Upper lobe of left lung (tissue), 6 donors: ENCODE results near the gene KIF18A. TPM values are rescaled to one million over a fixed set of nuclear protein-coding genes. Genes with fewer than 3 reads are reported as not detected.

Experiments
- ATAC-seq, 2 donors: fragments of 200-7000 bp; cut with Tn5 transposase; one replicate each; pipeline ENCODE4 v1.9.1; 2022; ENCODE audit warnings: mild to moderate bottlenecking in 2 of 2, moderate library complexity in 2 of 2; ENCODE audit not compliant: low FRiP score in 2 of 2
- DNase-seq, 2 donors: peaks; one replicate each; pipeline ENCODE4 v3.0.0-alpha.2; 2019 to 2020
- H3K27ac ChIP-seq, 4 donors: fragments of 200-600 bp; sonication (generic); one replicate each; pipeline ENCODE4 v1.5.1; 2016 to 2019
- H3K27me3 ChIP-seq, 4 donors: fragments of 200-600 bp; sonication (generic); one replicate each; pipeline ENCODE4 v1.5.1; 2017 to 2019
- H3K36me3 ChIP-seq, 4 donors: fragments of 200-600 bp; sonication (generic); one replicate each; pipeline ENCODE4 v1.5.1; 2016 to 2019
- H3K4me1 ChIP-seq, 4 donors: fragments of 200-600 bp; sonication (generic); one replicate each; pipeline ENCODE4 v1.5.1; 2018 to 2019
- H3K4me3 ChIP-seq, 4 donors: fragments of 200-600 bp; sonication (generic); one replicate each; pipeline ENCODE4 v1.5.1; 2017 to 2019; ENCODE audit warnings: mild to moderate bottlenecking in 2 of 4, moderate library complexity in 1 of 4
- H3K9me3 ChIP-seq, 4 donors: fragments of 200-600 bp; sonication (generic); one replicate each; pipeline ENCODE4 v1.5.1; 2018 to 2019
- EP300 ChIP-seq, 4 donors: sonication (generic); formaldehyde crosslinking; IDR thresholded peaks; one replicate each; pipeline ENCODE4 v1.5.1; 2017; ENCODE audit warnings: antibody characterized with exemption in 4 of 4, control low read depth in 2 of 4
- POLR2A ChIP-seq, 4 donors: fragments of 450-650 bp; IDR thresholded peaks; one replicate each; pipeline ENCODE4 v1.5.1; 2016 to 2017; ENCODE audit warnings: antibody characterized with exemption in 4 of 4, mild to moderate bottlenecking in 2 of 4
- POLR2AphosphoS5 ChIP-seq, 2 donors: sonication (generic); formaldehyde crosslinking; IDR thresholded peaks; one replicate each; pipeline ENCODE4 v1.5.1; 2017; ENCODE audit warnings: antibody characterized with exemption in 2 of 2
- WGBS, 2 donors: methylation state at CpG; one replicate each; pipeline ENCODE4 v1.1.5; 2017 to 2018; 5-methylcytosine and 5-hydroxymethylcytosine counted together
- small RNA-seq, 4 donors: library from RNA; depleted of rRNA; stranded (forward); fragments of <200 nt; gene quantifications; one replicate each; pipeline ENCODE3, GENCODE V24; 2016
- total RNA-seq, 6 donors: library from RNA; depleted of rRNA in 4 of 6; stranded (reverse); fragments of >200 nt in 4 of 6; gene quantifications; one replicate each; pipeline versions ENCODE4 v1.1.0 to v1.2.1, GENCODE V29; 2016 to 2021
- TF ChIP-seq, protein P1 (sequence below), 6 experiments: fragments of 450-650 bp in 4 of 6; fragments of 200-600 bp in 2 of 6; sonication (generic) in 2 of 6; IDR thresholded peaks; one replicate each; pipeline ENCODE4 v1.5.1; 2016 to 2019; ENCODE audit warnings: antibody characterized with exemption in 6 of 6
- donor health status: DM: no; HTN: no; CAD: no; lungs with moderate emphysema.
- donor health status: DM: no; HTN: yes; CAD: no; lungs with severe emphysema.

The KIF18A gene
- total RNA-seq, 6 donors from 2014 or later = 1.2 to 6.3 (median 1.7) TPM

- WGBS, 2 donors = 69 to 75% methylated on average over 4 of the region's 4 CpGs
- no peak overlapping the region for H3K27ac ChIP-seq
- H3K4me1 ChIP-seq = no peaks in the 10 kb centered on the region
- H3K4me3 ChIP-seq = no peak overlapping the region
- peak in 1 of 2 donors; percentile 74 for ATAC-seq
- H3K36me3 ChIP-seq = no peaks in the 10 kb centered on the region
- TF ChIP-seq EP300 (IDR thresholded peaks at IDR 0.05) = no peak
- TF ChIP-seq, protein P1, sequence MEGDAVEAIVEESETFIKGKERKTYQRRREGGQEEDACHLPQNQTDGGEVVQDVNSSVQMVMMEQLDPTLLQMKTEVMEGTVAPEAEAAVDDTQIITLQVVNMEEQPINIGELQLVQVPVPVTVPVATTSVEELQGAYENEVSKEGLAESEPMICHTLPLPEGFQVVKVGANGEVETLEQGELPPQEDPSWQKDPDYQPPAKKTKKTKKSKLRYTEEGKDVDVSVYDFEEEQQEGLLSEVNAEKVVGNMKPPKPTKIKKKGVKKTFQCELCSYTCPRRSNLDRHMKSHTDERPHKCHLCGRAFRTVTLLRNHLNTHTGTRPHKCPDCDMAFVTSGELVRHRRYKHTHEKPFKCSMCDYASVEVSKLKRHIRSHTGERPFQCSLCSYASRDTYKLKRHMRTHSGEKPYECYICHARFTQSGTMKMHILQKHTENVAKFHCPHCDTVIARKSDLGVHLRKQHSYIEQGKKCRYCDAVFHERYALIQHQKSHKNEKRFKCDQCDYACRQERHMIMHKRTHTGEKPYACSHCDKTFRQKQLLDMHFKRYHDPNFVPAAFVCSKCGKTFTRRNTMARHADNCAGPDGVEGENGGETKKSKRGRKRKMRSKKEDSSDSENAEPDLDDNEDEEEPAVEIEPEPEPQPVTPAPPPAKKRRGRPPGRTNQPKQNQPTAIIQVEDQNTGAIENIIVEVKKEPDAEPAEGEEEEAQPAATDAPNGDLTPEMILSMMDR (IDR thresholded peaks at IDR 0.05) = no peak
- no peak for DNase-seq
- no peaks in the 10 kb centered on the region for H3K9me3 ChIP-seq
- H3K27me3 ChIP-seq = no peaks in the 10 kb centered on the region
Observed at GRCh38 chr11:27976262-27976661, 131.7 kb downstream of the KIF18A start.

DNA sequence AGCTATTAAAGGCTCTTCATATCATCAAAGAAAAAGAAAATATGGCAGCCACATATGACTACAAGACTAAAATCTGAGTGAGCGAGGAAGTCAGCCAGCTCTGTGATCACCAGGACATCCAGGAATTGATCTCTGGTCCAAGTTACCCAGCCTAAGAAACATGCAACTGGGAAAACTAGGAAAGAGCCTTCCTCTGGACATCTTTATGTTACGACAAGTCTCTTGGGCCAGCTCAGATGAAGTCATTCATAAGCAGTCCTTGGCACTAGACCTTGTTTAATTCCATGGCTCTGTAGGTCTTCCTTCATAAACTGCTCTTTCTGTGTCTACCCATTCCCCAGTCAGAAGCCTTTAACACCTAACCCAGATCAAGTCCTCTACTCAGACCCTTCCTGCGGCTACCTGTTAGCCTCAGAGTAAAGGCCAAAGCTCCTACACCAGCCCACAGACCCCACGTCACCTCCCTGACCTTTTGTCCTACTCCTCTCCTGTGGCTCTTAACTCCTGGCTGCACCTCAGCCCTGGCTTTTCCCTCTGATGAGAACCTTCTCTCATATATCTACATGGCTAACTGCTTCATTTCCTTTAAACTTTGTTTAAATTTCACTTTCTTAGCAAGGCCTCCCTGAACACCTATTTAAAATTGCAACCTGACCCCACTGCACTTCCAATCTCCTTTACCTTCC is 134.0 kb downstream of the KIF18A start:
- H3K4me3 ChIP-seq = no peak overlapping the region
- ATAC-seq (peak in 1 of 2 donors; percentile 29), DNase-seq (no peak)
- no peaks in the 10 kb centered on the region for H3K9me3 ChIP-seq
- 85 to 86% methylated on average over 4 of the region's 4 CpGs for WGBS, 2 donors
- TF ChIP-seq EP300 (IDR thresholded peaks at IDR 0.05) (no peak), POLR2AphosphoS5 (IDR thresholded peaks at IDR 0.05) (no peak), POLR2A (IDR thresholded peaks at IDR 0.05) (no peak)
- TF ChIP-seq, protein P1 (IDR thresholded peaks at IDR 0.05) = no peak
- no peaks in the 10 kb centered on the region for H3K27me3 ChIP-seq
- no peaks in the 10 kb centered on the region for H3K4me1 ChIP-seq
- no peak overlapping the region for H3K27ac ChIP-seq
- H3K36me3 ChIP-seq = no peaks in the 10 kb centered on the region

DNA sequence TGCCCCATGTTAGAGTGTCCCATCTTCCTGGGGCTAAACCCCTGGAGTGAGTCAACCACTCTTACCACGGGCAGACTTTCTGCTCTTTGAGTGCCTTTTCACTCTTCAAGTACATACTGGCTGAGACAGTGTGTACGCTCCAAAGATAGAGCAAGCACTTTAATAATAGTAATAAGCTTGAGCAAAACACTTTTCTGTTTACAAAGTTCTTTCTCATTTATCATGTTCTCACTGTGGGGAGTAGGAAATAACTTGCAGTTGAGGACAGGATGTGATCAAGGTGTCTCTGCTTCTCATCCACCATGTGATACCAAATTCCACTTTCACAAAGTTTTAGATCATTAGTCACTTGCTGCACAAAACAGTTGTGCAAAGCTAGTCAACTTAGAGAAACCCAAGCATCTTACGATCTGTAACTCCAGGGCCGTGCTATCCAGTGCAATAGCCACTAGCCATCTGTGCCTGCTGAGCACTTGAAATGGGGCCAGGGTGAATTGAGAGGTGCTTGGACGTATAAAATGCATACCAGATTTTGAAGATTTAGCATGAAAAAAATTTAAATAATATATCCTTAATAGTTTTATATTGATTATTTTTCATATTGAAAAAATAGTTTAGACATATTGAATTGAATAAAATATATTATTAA is 135.3 kb downstream of the KIF18A start:
- WGBS, 2 donors = 57 to 66% methylated on average over 5 of the region's 5 CpGs
- DNase-seq = no peak
- Histone ChIP-seq H3K27ac (no peak overlapping the region), H3K36me3 (no peaks in the 10 kb centered on the region), H3K4me1 (no peaks in the 10 kb centered on the region), H3K27me3 (no peaks in the 10 kb centered on the region), H3K9me3 (no peaks in the 10 kb centered on the region), H3K4me3 (no peak overlapping the region)
- ATAC-seq = no peak
- TF ChIP-seq, protein P1 (IDR thresholded peaks at IDR 0.05) = no peak
- TF ChIP-seq EP300 (IDR thresholded peaks at IDR 0.05) (no peak), POLR2A (IDR thresholded peaks at IDR 0.05) (no peak), POLR2AphosphoS5 (IDR thresholded peaks at IDR 0.05) (no peak)

- Histone ChIP-seq H3K36me3 (no peaks in the 10 kb centered on the region), H3K9me3 (no peaks in the 10 kb centered on the region), H3K27me3 (no peaks in the 10 kb centered on the region), H3K4me1 (no peaks in the 10 kb centered on the region), H3K4me3 (no peak overlapping the region), H3K27ac (no peak overlapping the region)
- ATAC-seq (no peak), DNase-seq (no peak)
- TF ChIP-seq POLR2AphosphoS5 (IDR thresholded peaks at IDR 0.05) = no peak
- TF ChIP-seq EP300 (IDR thresholded peaks at IDR 0.05) = no peak
- TF ChIP-seq POLR2A (IDR thresholded peaks at IDR 0.05) = no peak
- TF ChIP-seq, protein P1 (IDR thresholded peaks at IDR 0.05) = no peak
- WGBS, 2 donors = 75 to 78% methylated on average over 3 of the region's 3 CpGs
Observed at GRCh38 chr11:27971171-27971570, 136.8 kb downstream of the KIF18A start.

Small RNAs within 50 kb of the gene (small RNA-seq; reads per million reads assigned to genes)
- gene AC023206.1 (0 reads per million in 4 donors), gene MIR610 (0 reads per million in 4 donors)

Other genes starting within 250 kb of the KIF18A start
- 10 to 100 TPM in 4 of 6 donors, 1 to 10 TPM in 2; 3.0 to 24.1 (median 11.2) TPM for gene METTL15, start 232 bp upstream of the KIF18A start, total RNA-seq